Ramos (cell line): ENCODE data around the gene SAMD11.

ENCODE experiments used
- in situ Hi-C: fragments of 300-500 bp; cut with MboI; formaldehyde crosslinking; loops from one replicate; pipeline ENCODE4 v1.14.3; 2022; ENCODE audit warnings: low sequenced_read_pairs; ENCODE audit not compliant: unreplicated experiment

The SAMD11 gene

GRCh38 chr1:929712-930632 lies 6.2 kb downstream of the SAMD11 start:
- in situ Hi-C loops, result no loop called here

DNA sequence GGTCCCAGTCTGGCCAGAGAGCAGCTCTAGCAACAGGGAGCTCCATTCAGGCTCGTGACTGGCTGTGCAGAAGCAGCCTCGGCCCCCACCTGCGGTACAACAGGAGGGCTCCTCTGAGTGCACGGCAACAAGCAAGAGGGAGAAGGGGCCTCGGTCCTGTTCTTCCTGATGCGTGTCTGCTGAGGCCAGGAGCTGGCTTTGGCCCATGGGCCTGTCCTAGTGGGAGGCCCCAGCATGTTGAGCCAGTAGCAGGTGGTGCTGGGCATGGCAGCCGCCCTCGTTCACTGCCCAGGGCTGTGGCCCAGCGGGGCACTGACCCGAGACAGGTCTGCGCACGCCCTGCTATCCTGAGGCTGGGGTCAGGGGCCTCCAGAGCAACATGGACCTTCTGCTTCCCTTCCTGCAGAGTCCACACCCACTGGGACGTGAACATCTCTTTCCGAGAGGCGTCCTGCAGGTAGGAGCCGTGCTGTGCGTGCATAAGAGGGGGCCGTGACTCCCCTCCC lies 7.0 kb downstream of the SAMD11 start:
- in situ Hi-C loops, result no loop called here

DNA sequence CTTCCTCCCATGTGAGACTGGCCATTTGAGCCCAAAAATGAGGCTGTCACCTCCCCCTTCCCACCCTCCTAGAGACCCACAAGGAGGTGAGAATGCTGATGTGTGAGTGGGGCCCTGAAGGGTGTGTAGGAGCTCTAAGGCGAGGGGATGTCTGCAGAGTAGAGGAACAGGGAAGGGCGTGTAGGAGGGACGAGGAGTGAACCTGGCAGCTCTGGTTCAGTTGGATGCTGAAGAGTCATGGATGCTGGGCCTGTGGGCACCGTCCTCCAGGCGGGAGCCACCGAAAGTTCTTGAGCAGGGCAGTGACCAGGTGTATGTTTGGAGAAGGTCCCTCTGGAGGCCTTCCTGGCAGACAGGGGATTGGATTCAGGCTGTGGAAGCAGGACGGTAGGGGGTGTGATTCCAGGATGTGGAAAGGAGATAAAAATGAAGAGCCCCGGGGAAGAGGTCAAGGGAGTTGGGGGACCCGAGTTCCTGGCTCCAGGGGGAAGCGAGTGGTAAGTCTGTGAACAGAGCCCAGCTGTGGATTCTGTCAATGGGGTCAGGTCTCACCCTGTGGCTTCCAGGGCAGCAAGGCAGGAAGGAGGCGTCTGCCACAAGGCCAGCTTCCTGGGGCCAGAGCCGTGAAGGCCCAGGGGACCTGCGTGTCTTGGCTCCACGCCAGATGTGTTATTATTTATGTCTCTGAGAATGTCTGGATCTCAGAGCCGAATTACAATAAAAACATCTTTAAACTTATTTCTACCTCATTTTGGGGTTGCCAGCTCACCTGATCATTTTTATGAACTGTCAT lies 7.9 kb downstream of the SAMD11 start:
- in situ Hi-C loops, result no loop called here

GRCh38 chr1:932173-932510 lies 8.4 kb downstream of the SAMD11 start:
- in situ Hi-C loops, result no loop called here

GRCh38 chr1:932776-933602 lies 9.3 kb downstream of the SAMD11 start:
- in situ Hi-C loops, result no loop called here

- in situ Hi-C loops, result no loop called here
These were observed 9.8 kb downstream of the SAMD11 start for GRCh38 chr1:933603-933940.

- in situ Hi-C loops, result no loop called here
These were observed 11.4 kb downstream of the SAMD11 start for GRCh38 chr1:934991-935750.

GRCh38 chr1:935751-936231 lies 12.1 kb downstream of the SAMD11 start:
- in situ Hi-C loops, result no loop called here

- in situ Hi-C loops, result no loop called here
These were observed 12.9 kb downstream of the SAMD11 start for GRCh38 chr1:936348-937264.

GRCh38 chr1:937521-937920 lies 13.8 kb downstream of the SAMD11 start:
- in situ Hi-C loops, result no loop called here

DNA sequence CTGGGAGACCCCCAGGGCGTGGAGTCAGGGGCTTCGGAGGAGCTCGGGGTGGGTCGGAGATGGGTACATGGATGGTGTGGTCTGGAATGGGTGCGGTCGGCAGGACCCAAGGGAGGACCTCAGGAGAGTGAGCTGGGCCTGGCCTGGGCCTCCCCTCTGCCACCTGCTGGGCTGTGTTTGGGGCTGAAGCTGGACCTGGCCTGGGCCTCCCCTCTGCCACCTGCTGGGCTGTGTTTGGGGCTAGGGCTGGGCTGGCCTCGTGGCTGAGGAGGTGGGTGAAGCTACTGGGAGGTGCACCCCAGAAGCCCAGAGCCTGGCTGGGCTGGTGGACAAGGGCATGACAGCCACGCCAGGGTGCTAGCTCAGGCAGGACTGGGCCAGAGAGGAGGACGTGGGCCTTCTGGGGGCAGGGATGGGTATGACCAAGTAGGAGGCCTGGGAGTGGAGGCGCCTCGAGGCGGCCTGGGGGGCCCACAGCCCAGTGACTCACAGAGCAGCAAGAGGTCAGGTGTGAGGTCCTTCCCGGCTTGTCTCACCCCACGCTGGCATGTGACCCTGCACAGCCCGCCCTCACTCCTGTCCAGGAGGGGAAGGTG lies 14.5 kb downstream of the SAMD11 start:
- in situ Hi-C loops, result no loop called here

- in situ Hi-C loops, result no loop called here
These were observed 15.2 kb downstream of the SAMD11 start for GRCh38 chr1:938711-939489.

- in situ Hi-C loops, result no loop called here
These were observed 15.9 kb downstream of the SAMD11 start for GRCh38 chr1:939511-940106.

DNA sequence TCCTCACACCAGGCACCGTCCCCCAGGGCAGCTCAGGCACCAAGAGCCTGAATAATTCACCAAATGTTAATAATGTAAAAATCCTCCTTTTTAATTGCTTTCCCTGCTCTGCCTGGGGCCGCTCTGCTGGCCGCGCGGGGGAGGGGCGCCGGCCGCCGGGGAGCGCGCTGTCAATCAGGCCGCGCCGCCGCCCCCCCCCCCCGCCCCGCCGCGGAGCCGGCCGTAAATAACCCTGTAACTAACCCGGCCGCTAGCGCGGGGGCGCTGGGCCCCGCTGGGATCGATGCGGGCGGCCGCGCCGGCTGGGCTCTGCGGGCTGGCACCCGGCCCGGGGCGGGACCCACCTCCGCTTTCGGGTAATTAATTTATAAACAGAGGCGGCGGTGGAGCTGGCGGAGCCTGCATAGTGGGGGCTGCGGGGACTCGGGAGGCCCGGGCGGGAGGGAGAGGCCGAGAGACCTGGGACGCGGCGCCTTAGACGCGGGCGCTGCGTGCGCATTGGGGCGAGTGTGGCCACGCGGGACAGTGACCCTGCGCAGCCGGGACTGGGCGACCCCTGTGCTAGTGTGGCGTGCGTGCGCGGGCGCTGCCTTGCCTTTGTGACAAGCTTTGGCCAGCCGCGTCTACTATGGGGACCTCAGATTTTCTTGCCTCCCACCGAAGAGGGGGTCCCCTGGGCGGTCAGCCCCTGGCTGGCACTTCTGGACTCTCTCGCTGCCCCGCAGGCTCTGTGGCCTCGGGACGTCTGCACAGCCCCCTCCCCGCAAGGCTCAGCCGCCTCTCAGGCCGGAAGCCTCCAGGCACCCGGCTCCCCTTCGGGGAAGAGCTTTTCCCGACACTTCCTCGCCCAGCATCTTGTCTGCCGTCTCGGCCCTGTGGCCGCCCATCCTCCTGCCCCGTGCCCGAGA lies 16.6 kb downstream of the SAMD11 start:
- in situ Hi-C loops, result no loop called here

GRCh38 chr1:941015-941587 lies 17.4 kb downstream of the SAMD11 start:
- in situ Hi-C loops, result no loop called here
